GM19328 (cell line): ENCODE results near the gene ATRN.
"Not testable (repeated sequence)": the region's sequence is repeated elsewhere in the genome, so short reads cannot be mapped to it uniquely, and the experiment has no call there.

Source experiments
- ATAC-seq: cut with Tn5 transposase; IDR thresholded peaks from one replicate; pipeline ENCODE4 v1.9.1; 2021; ENCODE audit warnings: mild to moderate bottlenecking, moderate library complexity; ENCODE audit not compliant: unreplicated experiment

The ATRN gene

DNA sequence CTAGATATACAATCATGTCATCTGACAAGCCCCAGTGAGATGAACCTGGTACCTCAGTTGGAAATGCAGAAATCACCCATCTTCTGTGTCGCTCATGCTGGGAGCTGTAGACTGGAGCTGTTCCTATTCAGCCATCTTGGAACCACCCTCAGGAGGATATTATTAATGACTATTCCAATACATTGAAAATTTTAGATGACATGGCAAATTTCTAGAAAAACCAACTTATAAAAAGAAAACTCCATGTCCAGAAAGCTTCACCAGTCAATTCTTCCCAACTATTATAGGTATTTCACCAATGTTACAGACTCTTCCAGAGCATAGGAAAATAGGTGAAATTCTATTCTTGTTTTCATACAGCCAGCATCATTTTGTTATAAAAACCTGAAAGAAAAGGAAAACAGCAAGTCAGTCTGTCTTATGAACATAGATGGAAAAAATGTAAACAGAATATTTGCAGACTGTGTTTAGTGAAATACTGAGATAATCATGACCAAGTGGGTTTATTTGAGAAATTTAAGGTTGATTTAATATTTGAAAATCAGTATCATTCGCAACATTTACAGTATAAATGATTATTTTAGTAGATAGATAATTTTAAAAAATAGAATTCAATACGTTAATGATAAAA, 43.3 kb downstream of the ATRN start:
- no peak for ATAC-seq

DNA sequence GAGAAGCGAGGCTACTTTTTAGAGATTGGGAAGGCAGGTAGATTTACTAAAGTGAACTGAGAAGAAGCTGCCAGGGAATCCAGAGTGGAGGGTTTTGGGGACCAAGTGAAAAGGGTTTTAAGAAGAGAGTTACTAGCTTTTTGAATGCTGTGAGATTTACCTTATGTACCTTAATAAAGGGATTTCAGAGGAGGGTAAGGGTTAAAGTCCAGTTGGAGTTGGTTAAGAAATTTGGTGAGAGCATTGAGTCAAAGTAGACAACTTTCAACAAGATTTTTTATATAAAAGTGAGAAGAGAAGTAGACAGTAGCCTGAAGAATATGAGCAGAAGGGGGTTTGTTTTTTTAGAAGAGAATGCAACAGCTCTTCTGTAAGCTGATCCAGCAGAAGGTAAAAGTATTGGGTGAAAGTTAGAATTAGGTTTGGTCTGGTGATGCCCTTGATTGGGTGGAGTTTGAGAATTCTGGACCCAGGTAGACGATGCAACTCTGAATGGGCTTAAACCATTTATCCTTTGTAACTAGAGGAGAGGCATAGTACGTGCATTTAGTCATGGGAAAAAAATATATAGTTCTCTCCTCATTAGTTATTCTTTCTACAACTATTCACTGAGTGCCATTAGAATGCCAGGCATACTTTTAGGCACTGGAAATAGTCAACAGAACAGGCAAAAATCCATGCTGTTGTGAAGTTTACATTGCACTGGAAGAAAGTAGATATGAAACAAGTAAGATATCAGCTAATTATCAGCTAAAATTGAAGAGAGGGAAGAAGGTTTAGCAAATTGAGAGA, 44.8 kb downstream of the ATRN start:
- ATAC-seq, result no peak

DNA sequence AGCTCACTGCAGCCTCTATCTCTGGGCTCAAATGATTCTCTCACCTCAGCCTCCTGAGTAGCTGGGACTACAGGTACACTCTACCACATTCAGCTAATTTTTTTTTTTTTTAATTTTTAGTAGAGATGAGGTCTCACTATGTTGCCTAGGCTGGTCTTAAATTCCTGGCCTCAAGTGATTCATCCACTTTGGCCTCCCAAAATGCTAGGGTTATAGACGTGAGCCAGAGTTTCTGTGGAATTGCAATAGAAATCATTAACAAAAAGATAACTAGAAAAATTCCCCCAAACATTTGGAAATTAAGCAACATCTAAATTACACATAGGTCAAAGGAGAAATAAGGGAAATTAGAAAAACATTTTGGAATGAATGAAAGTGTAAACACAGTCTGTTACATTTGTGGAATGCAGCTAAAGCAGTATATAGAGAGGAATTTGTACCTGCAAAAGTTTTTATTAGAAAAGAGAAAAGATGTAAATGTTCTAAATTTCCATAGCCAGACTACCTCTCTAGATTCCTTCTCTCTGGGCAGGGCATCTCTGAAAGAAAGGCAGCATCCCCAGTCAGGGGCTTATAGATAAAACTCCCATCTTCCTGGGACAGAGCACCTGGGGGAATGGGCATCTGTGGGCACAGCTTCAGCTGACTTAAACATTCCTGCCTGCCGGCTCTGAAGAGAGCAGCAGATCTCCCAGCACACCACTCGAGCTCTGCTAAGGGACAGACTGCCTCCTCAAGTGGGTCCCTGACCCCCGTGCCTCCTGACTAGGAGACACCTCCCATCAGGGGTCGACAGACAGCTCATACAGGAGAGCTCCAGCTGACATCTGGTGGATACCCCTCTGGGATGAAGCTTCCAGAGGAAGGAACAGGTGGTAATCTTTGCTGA, 51.3 kb downstream of the ATRN start:
- no peak for ATAC-seq

DNA sequence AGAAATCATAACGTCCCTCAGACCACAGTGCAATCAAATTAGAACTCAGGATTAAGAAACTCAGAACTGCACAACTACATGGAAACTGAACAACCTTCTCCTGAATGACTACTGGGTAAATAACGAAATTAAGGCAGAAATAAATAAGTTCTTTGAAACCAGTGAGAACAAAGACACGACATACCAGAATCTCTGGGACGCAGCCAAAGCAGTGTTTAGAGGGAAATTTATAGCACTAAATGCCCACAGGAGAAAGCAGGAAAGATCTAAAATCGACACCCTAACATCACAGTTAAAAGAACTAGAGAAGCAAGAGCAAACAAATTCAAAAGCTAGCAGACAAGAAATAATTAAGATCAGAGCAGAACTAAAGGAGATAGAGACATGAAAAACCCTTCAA, 53.9 kb downstream of the ATRN start:
- ATAC-seq, result not testable (repeated sequence)

- no peak for ATAC-seq
Observed at GRCh38 chr20:3532089-3532615, 61.3 kb downstream of the ATRN start.

GRCh38 chr20:3537733-3538132, 66.9 kb downstream of the ATRN start:
- not testable (repeated sequence) for ATAC-seq

DNA sequence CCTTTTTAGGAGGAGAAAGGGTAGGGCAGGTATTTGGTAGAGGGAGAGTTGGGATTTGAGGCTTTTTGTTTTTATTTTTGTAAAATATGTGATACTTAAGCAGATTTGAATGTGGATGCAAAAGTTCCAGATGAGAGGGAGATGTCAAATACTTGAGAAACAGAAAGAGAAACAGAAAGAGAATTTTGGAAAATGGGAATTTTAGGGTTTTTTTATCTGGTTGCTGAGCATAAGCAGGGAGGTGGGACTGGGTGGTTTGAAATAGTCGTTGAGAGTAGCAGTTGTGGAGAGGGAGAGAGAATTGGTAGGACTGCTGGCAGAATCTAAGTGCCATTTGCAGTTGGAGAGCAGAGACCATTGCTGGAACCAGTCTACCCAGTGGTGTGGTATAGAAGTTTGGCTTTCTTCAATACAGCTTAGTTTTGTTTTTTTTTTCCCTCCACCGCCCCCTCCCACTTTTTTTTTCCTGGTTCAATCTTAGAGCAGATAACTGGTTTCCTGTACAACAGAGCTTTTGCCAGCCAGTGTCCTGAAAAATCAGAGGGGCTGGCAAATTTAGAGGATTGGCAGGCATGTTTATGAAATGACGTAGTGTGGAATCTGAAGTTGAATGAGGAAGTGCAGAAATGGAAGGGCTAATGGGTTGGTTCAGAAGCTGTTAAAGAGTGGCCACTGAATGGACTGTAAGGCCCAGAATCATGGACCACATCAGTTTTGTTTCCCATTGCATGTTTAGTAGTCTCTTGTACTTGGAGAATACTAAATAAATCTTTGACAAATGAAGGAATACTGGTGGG, 68.7 kb downstream of the ATRN start:
- ATAC-seq, result no peak

DNA sequence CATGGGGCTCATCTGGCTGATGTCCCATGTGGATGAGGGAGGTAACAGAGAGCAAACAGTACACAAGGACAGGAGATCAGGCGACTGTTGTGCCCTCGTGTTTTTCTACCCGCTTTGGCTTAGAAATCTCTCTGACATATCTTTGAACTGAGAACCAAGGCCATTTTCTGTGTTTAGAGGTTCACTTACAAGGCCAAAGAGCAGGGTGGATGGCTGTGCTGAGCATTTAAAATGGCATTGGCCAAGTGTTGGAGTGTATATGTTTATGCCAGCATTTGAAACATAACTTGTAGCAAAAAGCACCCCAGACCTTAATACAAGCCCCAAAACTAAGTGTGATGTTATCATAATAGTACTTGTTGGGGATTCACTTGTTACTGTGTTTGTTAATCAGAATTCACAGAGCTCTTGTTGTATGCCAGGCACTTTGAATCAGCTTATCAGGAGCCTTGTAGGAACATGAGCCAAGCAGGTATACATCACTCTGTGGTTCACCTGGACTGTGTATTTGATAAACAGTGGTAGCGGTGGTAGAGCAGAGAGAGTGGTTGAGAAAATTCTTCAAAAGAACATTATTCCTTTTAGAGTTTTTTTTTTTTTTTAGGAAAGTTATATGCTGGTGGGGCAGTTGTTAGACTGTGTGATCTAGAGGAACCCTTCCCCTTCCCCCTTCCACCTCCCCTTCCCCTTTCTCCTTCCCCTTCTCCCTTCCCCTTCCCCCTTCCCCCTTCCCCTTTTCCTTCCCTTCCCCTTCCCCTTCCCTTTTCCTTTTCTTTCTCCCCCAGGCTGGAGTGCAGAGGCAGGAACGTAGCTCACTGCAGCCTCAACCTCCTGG, 71.3 kb downstream of the ATRN start:
- ATAC-seq, result no peak

DNA sequence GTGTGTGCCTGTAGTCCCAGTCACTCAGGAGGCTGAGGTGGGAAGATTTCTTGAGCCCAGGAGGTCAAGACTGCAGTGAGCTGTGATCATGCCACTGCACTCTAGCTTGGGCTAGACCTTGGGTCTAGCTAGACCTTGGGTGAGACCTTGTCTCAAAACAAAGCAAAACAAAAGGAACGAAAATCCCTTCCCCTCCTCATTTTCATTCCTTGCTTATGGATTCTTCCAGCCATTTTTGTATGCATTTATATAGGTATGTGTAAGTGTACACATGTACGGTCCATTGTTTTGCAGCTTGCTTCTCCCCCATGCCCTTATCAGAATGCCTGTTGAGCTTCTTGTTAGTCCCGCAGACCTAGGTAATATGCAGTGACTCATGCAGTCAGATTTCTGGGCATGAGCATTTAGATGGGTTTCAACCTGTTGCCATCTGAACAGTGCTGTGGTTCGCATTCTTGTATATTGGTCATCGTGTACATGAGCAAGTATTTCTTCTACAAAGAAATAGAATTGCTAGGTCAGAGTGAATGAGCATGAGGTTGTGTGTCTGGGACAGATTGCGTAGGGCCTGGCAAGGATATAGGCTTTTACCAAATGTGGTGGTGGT, 73.2 kb downstream of the ATRN start:
- no peak for ATAC-seq

DNA sequence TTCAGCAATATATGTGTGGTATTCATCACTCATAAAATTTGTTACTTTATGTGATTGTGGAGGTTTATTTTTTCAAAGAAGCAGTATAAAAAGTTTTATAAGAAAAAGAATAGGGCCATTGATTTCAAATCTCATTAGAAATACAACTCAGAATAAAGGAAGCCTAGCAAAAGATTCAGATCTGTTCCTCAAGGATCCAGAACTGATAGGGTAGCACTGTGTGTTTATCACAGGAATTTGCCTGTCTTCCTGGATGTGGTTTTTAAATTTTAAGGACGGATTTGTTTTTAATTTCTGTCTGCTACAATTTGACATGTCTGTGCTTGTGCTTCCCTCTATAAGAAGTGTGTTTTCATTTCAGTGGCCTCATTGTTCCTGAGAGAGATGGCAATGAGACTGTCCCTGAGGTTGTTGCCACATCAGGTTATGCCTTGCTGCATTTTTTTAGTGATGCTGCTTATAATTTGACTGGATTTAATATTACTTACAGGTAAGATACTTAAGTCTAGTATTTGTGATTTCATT, 74.6 kb downstream of the ATRN start:
- no peak for ATAC-seq

DNA sequence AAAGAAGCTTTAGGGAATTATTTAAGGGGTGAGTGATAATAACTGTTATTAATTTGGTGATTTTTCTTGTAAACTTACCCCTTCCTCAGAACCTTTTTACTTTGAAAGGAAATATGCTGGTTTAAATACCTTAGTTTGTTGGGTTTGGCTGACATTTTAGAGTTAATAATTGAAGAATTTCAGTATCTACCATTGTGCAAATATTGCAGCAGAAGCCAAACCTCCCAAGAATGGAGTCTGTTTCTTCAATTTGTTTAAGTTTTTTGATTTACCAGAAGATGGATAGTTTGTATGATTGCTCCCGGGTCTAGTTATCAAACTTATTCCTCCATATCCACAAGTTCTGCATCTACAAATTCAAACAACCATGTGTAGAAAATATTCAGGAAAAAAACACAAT, 77.1 kb downstream of the ATRN start:
- no peak for ATAC-seq

DNA sequence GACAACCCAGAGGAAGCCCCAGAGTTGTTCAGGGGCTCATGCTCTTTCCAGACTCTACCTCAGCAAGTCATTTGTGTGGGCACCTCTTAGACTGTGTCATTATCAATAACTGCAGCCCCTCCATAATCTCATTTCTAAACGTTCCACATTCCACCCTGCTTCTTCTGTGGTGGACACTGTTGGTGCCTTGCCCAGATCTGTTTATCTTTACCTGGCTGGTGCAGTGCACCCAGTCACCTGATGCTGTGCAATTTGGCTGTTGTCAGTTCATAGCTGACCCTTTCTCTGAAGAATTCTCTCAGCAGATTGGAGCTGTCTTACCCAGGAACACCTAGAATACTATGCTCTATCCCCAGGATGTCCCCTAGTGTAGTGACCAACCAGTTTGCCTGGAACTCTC, 80.0 kb downstream of the ATRN start:
- ATAC-seq, result no peak

DNA sequence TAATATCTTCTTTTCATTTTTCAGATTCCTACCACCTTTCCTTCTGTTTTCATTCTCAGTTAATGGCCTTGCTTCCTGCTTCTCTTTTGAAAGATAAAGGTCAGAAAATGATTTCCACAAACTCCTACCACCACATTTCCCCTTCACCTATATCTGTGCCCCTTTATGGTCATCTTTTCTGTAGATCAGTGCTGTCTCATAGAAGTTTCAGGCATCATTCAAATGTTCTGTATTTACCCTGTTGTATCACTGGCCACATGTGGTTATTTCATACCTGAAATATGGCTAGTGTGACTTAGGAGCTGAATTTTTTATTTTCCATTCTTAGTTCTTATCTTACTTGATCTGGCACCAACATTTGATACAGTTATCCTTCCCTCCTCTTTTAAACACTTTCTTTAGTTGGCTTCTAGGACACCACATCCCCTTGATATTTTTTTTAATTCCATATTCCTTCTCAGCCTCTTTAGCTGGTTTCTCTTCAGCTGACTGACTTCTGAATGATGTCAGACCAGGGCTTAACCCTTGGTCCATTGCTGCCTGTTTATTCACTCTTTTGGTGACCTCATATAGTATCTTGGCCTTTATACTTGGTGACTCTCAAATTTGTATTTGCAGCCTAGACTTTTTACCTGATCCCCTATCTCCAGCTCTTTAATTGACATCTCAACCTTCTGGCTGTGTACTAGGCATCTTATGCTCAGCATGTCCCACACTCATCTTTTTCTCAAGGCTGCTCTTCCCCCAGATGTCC, 81.0 kb downstream of the ATRN start:
- no peak for ATAC-seq

- no peak for ATAC-seq
Observed at GRCh38 chr20:3553663-3554062, 82.8 kb downstream of the ATRN start.

- no peak for ATAC-seq
Observed at GRCh38 chr20:3557237-3557785, 86.5 kb downstream of the ATRN start.

GRCh38 chr20:3559231-3559630, 88.4 kb downstream of the ATRN start:
- no peak for ATAC-seq

DNA sequence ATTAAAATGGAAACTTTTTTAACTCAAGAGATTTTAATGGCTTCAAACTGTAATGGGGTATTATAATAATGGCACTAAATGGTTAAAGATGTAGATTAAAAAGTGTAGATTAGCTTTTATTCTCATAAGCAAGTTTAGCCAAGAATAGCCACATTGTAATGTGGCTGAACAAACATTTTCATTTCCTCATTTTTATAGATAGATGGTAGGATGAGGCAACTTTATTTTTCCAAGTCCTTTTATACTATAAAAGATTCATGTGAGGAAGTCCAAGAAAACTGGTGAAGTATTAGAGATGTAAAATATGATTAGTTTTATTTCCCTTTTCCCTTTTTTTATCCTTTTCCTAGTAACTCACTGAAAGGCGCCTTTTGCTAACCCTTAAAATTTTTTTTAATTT, 88.8 kb downstream of the ATRN start:
- no peak for ATAC-seq

DNA sequence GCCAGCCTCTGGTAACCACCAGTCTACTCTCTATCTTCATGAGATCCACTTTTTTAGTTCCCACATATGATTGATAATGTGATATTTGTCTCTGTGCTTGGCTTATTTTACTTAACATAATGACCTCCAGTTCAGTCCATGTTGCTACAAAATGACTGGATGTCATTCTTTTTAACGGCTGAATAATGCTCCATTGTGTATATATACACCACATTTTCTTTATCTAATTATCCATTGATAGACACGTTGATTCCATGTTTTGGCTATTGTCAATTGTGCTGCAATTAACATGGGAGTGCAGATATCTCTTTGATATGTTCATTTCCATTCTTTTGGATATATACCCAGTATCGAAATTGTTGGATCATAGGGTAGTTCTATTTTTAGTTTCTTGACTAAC, 89.3 kb downstream of the ATRN start:
- no peak for ATAC-seq
